Panc1 (cell line): ENCODE measurements around the gene TRPM5.

Experiments
- CTCF ChIP-seq: fragments of 450-650 bp; IDR thresholded peaks from 2 replicates; pipeline ENCODE4 v1.5.1; 2017; ENCODE audit warnings: mild to moderate bottlenecking
- POLR2AphosphoS5 ChIP-seq: IDR thresholded peaks from 2 replicates; pipeline ENCODE4 v1.6.1; 2012; ENCODE audit warnings: mild to moderate bottlenecking, low read depth, low read length, moderate library complexity
- REST ChIP-seq, 2 experiments: IDR thresholded peaks; 2 replicates each; pipeline ENCODE4 v1.6.1; 2011 to 2012; ENCODE audit warnings: low read depth in 2 of 2, control low read depth in 1 of 2, low read length in 1 of 2, mild to moderate bottlenecking in 1 of 2, moderate library complexity in 1 of 2; ENCODE audit not compliant: insufficient read depth in 1 of 2
- TCF7L2 ChIP-seq: IDR thresholded peaks from 2 replicates; pipeline ENCODE4 v1.6.1; 2011; ENCODE audit warnings: mild to moderate bottlenecking, low read depth, low read length, inconsistent platforms

- no peak for TF ChIP-seq REST (IDR thresholded peaks at IDR 0.05; ENCODE audit: insufficient read depth in 1 of 2, low read depth in 2 of 2, low read length in 1 of 2)
- TF ChIP-seq CTCF: 0 out of 2 replicates have a peak, but pooled peaks have one; percentile 72
- no peak for TF ChIP-seq POLR2AphosphoS5
- no peak for TF ChIP-seq TCF7L2
Measured at GRCh38 chr11:2427721-2428321, 16.5 kb downstream of the TRPM5 start.
